Measurements from ENCODE around the gene HDAC5.

HDAC5 gene

GRCh38 chr17:44086364-44087311, 36.8 kb downstream of the HDAC5 start:
- DNase-seq = peak; percentile 81

DNA sequence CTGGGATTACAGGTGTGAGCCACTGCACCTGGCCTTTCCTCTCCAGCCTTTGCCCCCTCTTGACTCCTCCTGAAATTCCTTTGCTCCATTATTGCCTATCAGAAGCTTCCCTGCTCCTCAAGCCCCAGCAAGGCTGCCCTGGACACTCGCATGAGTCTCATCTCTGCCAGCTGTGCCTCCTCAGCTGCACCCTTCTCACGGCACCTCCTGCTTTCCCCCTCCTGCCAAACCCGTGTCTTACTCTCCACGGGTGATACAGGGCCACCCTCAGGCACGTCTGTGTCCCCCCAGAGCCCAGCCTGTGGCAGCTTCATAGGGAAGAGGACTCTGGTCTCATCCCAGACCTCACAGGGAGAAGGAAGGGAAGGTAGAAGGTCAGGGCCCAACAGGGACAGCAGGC, 37.5 kb downstream of the HDAC5 start:
- no peak for DNase-seq

- no peak for DNase-seq
These were observed 38.5 kb downstream of the HDAC5 start for GRCh38 chr17:44084921-44085320.

GRCh38 chr17:44084131-44084538, 39.3 kb downstream of the HDAC5 start:
- DNase-seq = no peak

GRCh38 chr17:44083250-44083849, 40.1 kb downstream of the HDAC5 start:
- DNase-seq = no peak

DNA sequence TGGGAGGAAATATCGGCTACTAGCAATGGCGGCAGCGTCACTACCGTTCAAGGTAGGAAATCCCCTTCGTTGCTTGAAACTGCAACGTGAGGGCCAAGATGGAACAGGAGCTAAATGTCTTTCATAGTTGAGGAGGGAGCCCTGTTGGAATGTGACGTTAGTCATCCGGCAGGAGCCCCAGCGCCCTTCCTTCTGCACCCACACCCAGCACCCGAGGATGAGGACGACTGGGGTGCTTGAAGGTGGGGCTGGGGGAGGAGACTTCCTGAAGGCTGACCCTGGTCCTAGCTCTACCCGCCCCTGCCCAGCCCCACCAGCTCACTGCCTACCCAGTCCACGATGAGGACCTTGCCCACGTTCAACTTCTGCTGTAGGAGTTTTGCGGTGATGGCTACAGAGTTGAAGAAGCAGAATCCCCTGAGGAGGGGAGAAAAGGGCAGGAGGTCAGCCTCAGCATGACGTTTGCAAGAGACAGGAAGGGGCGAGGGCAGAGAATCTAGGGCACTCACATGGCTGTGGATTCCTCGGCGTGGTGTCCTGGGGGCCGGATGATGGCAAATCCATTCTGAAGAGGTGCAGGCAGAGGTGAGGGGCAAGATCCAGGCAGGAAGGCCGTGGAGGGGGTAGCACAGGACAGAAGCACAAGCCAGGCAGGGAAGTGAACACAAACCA, 41.0 kb downstream of the HDAC5 start:
- no peak for DNase-seq

DNA sequence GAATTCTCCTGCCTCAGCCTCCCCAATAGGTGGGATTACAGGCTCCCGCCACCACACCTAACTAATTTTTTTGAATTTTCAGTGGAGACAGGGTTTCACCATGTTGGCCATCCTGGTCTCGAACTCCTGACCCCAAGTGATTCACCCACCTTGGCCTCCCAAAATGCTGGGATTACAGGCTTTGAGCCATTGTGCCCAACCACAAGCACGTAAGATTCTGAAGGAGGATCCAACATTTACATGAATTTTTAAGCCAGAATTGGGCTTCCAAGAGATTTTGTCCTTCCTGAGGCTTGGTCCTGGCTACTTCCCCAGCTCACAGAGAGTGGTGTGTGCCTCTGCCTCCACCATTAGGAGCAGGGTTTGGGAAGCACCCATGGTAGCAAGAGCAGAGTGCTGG, 41.8 kb downstream of the HDAC5 start:
- DNase-seq = no peak

GRCh38 chr17:44079877-44080821, 43.3 kb downstream of the HDAC5 start:
- DNase-seq = no peak

DNA sequence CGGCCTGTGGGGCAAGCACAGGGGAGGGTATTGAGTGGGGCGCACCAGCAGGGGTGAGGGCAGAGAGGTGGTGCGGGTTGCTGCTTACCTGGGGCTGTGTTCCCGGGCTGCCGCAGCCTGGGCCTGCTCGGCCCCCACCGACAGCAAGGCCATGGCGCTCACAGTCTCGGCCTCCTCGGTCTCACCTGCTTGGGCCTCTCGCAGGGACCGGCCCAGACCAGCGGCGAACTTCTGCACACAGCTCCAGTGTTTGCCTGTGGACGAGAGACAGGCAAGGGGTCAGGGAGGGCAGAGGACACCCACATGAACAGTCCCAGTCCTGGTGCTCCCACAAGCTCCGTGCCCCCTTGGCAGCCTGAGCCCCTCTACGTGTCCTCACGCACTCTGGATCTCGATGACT, 45.0 kb downstream of the HDAC5 start:
- no peak for DNase-seq

- DNase-seq = no peak
These were observed 45.9 kb downstream of the HDAC5 start for GRCh38 chr17:44077595-44077909.

DNA sequence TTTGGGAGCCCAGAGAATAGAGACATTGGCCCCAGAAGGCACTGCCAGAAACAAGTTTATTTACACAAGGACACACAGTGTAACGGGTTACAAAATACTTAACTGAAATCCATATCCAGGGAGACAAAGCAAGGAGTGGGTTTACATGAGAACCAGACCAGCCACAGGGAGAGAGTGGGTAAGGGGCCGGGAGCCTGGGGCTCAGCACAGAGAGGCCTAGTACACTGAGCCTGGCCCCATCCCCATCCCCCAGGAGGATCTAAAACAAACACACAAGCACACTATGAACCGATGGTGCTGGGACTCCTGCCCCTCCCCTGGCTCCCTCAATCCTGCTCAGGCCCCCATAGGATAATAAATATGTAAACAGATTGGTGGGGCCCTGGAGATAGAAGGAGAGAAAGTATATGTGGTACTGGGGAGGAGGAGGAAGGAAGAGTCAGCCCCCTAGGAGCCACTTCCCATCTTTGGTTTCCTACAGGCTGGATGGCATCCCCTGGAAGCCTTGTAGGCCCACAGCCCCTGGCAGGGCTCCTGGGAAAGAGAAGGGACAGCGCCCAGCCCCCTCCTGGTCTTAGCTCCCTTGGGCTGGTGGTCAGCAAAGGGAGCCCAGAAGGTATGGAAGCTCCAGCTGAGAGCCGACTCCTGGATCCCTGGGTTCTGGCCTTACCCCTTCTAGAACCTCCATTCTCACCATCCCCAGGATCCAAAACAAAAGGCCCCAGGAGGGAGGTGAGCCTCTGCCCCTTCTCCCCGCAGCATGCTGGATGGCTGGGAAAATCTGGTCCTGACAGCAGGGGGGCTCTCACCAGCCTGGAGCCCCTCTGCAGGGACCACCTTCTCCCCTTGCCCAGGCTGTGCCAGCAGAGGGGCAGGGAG, 46.5 kb downstream of the HDAC5 start:
- DNase-seq = no peak

GRCh38 chr17:44075598-44076293, 47.7 kb downstream of the HDAC5 start:
- no peak for DNase-seq

GRCh38 chr17:44074911-44075285, 48.5 kb downstream of the HDAC5 start:
- DNase-seq = no peak

DNA sequence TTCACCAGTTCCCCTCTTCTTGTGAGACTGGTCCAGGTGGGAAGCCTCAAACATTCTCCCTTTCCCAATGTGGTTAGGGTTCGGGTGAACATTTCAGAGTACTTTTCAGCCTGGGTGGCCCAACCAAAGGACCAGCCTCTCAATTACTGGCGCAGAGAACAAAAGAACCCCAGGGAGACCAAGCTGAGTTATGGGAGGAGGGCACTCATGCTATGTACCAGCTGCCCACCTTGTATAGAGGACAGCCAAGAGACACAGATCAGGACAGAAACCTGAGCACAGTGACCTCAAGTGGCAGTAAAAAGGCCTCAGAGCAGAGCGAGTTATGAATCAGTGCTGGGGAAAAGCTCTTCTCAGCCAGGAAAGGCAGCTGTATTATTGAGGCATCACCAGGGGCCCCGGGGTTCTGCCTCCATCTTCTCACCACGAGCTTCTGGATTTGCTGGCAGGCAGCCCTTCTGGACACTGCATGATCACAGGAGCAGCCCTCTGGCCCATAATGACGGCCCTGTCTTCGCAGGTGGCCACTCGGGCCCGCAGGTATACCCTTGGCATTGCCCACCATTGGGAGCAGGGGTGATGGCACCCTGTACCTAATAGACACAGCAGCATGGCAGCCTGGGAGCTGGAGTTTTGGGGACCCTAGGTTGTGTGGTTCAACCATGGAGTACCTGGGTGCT, 49.1 kb downstream of the HDAC5 start:
- DNase-seq = no peak

DNA sequence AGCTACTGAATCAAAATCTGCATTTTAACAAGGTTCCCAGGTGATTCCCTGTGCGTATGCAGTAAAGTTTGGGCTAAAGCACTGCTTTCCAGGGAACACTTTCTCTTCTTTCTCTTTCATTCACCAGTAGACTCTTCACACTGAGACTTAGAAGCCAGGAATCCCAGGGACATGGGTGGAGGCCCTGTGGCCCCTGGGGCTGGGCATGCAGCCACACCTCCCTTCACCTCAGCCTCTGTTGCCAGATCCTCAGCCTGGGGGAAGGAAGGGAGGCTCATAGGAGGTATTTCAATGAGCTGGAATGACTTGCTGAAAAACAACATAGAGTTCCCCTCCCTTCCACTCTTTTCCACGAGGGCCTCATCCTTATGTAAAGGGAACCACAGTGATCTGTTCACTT, 51.7 kb downstream of the HDAC5 start:
- DNase-seq = no peak

GRCh38 chr17:44071198-44071520, 52.3 kb downstream of the HDAC5 start:
- DNase-seq = no peak

GRCh38 chr17:44070455-44071197, 52.8 kb downstream of the HDAC5 start, which contains the start of gene G6PC3:
Gene G6PC3 (plus strand): TSS chr17:44070735. CDS start chr17:44070966, 231 bp downstream.
- DNase-seq = peak; percentile 99

GRCh38 chr17:44069974-44070454, 53.4 kb downstream of the HDAC5 start:
- peak; percentile 26 for DNase-seq

GRCh38 chr17:44067545-44067940, 55.9 kb downstream of the HDAC5 start:
- no peak for DNase-seq

All from HCEC 1CT (cell line).